Body of pancreas (tissue), 4 donors: ENCODE data around the gene TMEM212. TPM values are rescaled to one million over a fixed set of nuclear protein-coding genes. Genes with fewer than 3 reads are reported as not detected.
A peak's percentile ranks its signal among the peaks of the same experiment; 100 is the strongest.

Source experiments
- ATAC-seq: fragments of 150-250 bp; one replicate; pipeline ENCODE4 v1.9.1; 2016
- DNase-seq, 4 donors: peaks; one replicate each; pipeline ENCODE4 v3.0.0-alpha.2; 2019
- H3K27ac ChIP-seq, 4 donors: fragments of 200-600 bp; sonication (generic); 1 replicate in 3 of 4; 2 replicates in 1 of 4; pipeline versions ENCODE4 v1.5.1 to v1.6.1; 2016 to 2019; ENCODE audit warnings: mild to moderate bottlenecking in 1 of 4, mixed read lengths in 1 of 4, moderate library complexity in 1 of 4
- H3K27me3 ChIP-seq, 2 donors: fragments of 200-600 bp; sonication (generic); one replicate each; pipeline ENCODE4 v1.6.0; 2016; ENCODE audit warnings: mild to moderate bottlenecking in 1 of 2
- H3K36me3 ChIP-seq, 2 donors: fragments of 200-600 bp; sonication (generic); replicated peaks in 1 of 2; 2 replicates each; pipeline ENCODE4 v1.5.1; 2016; ENCODE audit warnings: low read depth in 2 of 2; ENCODE audit not compliant: insufficient read depth in 1 of 2
- H3K4me1 ChIP-seq: fragments of 200-600 bp; sonication (generic); one replicate; pipeline ENCODE4 v1.6.0; 2016
- H3K4me3 ChIP-seq, 2 donors: fragments of 200-600 bp; sonication (generic); 1 replicate in 1 of 2; 2 replicates in 1 of 2; pipeline ENCODE4 v1.5.1; 2016 to 2019
- H3K9me3 ChIP-seq, 3 donors: fragments of 200-600 bp; sonication (generic); 1 replicate in 2 of 3; 2 replicates in 1 of 3; pipeline ENCODE4 v1.5.1; 2016
- CTCF ChIP-seq, 7 experiments: fragments of 450-650 bp in 4 of 7; fragments of 200-600 bp in 3 of 7; sonication (generic) in 3 of 7; IDR thresholded peaks; one replicate each; pipeline ENCODE4 v1.5.1; 2016 to 2019; ENCODE audit warnings: antibody characterized with exemption in 7 of 7
- POLR2A ChIP-seq, 3 donors: fragments of 450-650 bp; IDR thresholded peaks; one replicate each; pipeline ENCODE4 v1.6.1; 2016; ENCODE audit warnings: antibody characterized with exemption in 3 of 3, mild to moderate bottlenecking in 2 of 3
- WGBS, 2 donors: methylation state at CpG; one replicate each; pipeline ENCODE4 v1.1.5; 2017; 5-methylcytosine and 5-hydroxymethylcytosine counted together
- intact Hi-C: fragments of 100-400 bp; cut with DNase I; formaldehyde crosslinking; loops from one replicate; pipeline ENCODE4 v1.15.1; 2023
- total RNA-seq, 2 donors: library from RNA; depleted of rRNA; stranded (reverse); fragments of >200 nt; gene quantifications; one replicate each; pipeline ENCODE4 v1.1.0, GENCODE V29; 2016

Gene TMEM212
- total RNA-seq, 2 donors from 2014 or later = not detected

- intact Hi-C loops = no loop called here
- ATAC-seq (no peak), DNase-seq (no peak)
- no peaks in the 10 kb centered on the region for H3K9me3 ChIP-seq
- 46 to 47% methylated on average over 3 of the region's 3 CpGs for WGBS, 2 donors
- no peak overlapping the region for H3K4me3 ChIP-seq
- peak overlapping the region in 1 of 4 donors; percentile 13 for H3K27ac ChIP-seq
- peaks cover 32% of the 10 kb centered on the region for H3K4me1 ChIP-seq
- TF ChIP-seq POLR2A (IDR thresholded peaks at IDR 0.05) = no peak
- no peaks in the 10 kb centered on the region for H3K36me3 ChIP-seq
- H3K27me3 ChIP-seq = no peaks in the 10 kb centered on the region
These were observed 37.5 kb upstream of the TMEM212 start for GRCh38 chr3:171805687-171806086.

- no peaks in the 10 kb centered on the region for H3K36me3 ChIP-seq
- intact Hi-C loops = no loop called here
- DNase-seq (no peak), ATAC-seq (no peak)
- H3K4me3 ChIP-seq = no peak overlapping the region
- no peaks in the 10 kb centered on the region for H3K9me3 ChIP-seq
- peaks cover 38% of the 10 kb centered on the region for H3K4me1 ChIP-seq
- no peaks in the 10 kb centered on the region for H3K27me3 ChIP-seq
- TF ChIP-seq CTCF (IDR thresholded peaks at IDR 0.05) = no peak
- TF ChIP-seq POLR2A (IDR thresholded peaks at IDR 0.05) = no peak
- 56 to 58% methylated on average over 5 of the region's 5 CpGs for WGBS, 2 donors
- peak overlapping the region in 3 of 4 donors; percentile 4 to 40 (median 33) for H3K27ac ChIP-seq
These were observed 36.7 kb upstream of the TMEM212 start for GRCh38 chr3:171806200-171807128.

GRCh38 chr3:171807129-171807675, 35.9 kb upstream of the TMEM212 start:
- no peaks in the 10 kb centered on the region for H3K9me3 ChIP-seq
- H3K4me1 ChIP-seq = peaks cover 31% of the 10 kb centered on the region
- no peak overlapping the region for H3K4me3 ChIP-seq
- H3K27me3 ChIP-seq = no peaks in the 10 kb centered on the region
- 96% methylated on average over 7 of the region's 7 CpGs for WGBS, 2 donors
- no peaks in the 10 kb centered on the region for H3K36me3 ChIP-seq
- ATAC-seq (no peak), DNase-seq (no peak)
- intact Hi-C loops = no loop called here
- H3K27ac ChIP-seq = peak overlapping the region in 2 of 4 donors; percentile 4 to 40
- no peak for TF ChIP-seq CTCF (IDR thresholded peaks at IDR 0.05)
- TF ChIP-seq POLR2A (IDR thresholded peaks at IDR 0.05) = no peak

GRCh38 chr3:171807806-171808205, 35.3 kb upstream of the TMEM212 start:
- Histone ChIP-seq H3K4me3 (no peak overlapping the region), H3K4me1 (peaks cover 25% of the 10 kb centered on the region), H3K27ac (no peak overlapping the region), H3K27me3 (no peaks in the 10 kb centered on the region), H3K36me3 (no peaks in the 10 kb centered on the region), H3K9me3 (no peaks in the 10 kb centered on the region)
- no peak for TF ChIP-seq POLR2A (IDR thresholded peaks at IDR 0.05)
- no peak for TF ChIP-seq CTCF (IDR thresholded peaks at IDR 0.05)
- intact Hi-C loops = no loop called here
- WGBS, 2 donors = 92 to 95% methylated on average over 6 of the region's 6 CpGs
- DNase-seq (no peak), ATAC-seq (no peak)

- no peaks in the 10 kb centered on the region for H3K27me3 ChIP-seq
- H3K4me1 ChIP-seq = peaks cover 22% of the 10 kb centered on the region
- ATAC-seq (peak; percentile 4), DNase-seq (no peak)
- intact Hi-C loops = no loop called here
- no peaks in the 10 kb centered on the region for H3K36me3 ChIP-seq
- H3K4me3 ChIP-seq = peak overlapping the region; percentile 40 to 70
- peak overlapping the region; percentile 85 to 94 (median 88) for H3K27ac ChIP-seq
- TF ChIP-seq POLR2A (IDR thresholded peaks at IDR 0.05) (no peak), CTCF (IDR thresholded peaks at IDR 0.05) (no peak)
- no peaks in the 10 kb centered on the region for H3K9me3 ChIP-seq
- WGBS, 2 donors = 3% methylated on average over 11 of the region's 11 CpGs
These were observed 33.6 kb upstream of the TMEM212 start for GRCh38 chr3:171809611-171809860.
